PC-9 (cell line): ENCODE data around the gene MSANTD1. TPM values are rescaled to one million over a fixed set of nuclear protein-coding genes. Genes with fewer than 3 reads are reported as not detected.

Experiments
- BruUV-seq: library from RNA; stranded (reverse); fragments of 400-500 nt; replicated peaks from 2 replicates; lab custom pipeline; 2021; lab: Mats Ljungman, UMichigan
- CTCF ChIA-PET: fragments of 300-600 bp; sonication (Branson Sonifier 250); formaldehyde crosslinking; loops from one replicate; lab custom pipeline; 2022; ENCODE audit warnings: antibody characterized with exemption; lab: Charles Lee
- POLR2A ChIA-PET: fragments of 300-600 bp; sonication (Branson Sonifier 250); formaldehyde crosslinking; loops from one replicate; lab custom pipeline; 2022; ENCODE audit warnings: antibody characterized with exemption; ENCODE audit not compliant: unreplicated experiment; lab: Charles Lee
- DNase-seq, 2 experiments: peaks; one replicate each; pipeline versions ENCODE4 v3.0.0 to v3.0.0-alpha.2; 2015 to 2022; ENCODE audit warnings: mixed read lengths in 1 of 2
- H2AFZ ChIP-seq: fragments of 200-600 bp; sonication (generic); 2 replicates; pipeline ENCODE4 v1.8.1; 2017; ENCODE audit warnings: antibody characterized with exemption
- H3F3A ChIP-seq: fragments of 200-600 bp; sonication (generic); 2 replicates; pipeline ENCODE4 v1.8.1; 2017; ENCODE audit warnings: antibody characterized with exemption, mild to moderate bottlenecking, low read depth; ENCODE audit not compliant: insufficient read depth
- H3K27ac ChIP-seq: fragments of 200-600 bp; sonication (generic); 2 replicates; pipeline ENCODE4 v1.6.1; 2016; ENCODE audit warnings: mixed run types
- H3K27me3 ChIP-seq: fragments of 200-600 bp; sonication (generic); 2 replicates; pipeline ENCODE4 v1.6.1; 2016; ENCODE audit warnings: low read depth, mixed run types; ENCODE audit not compliant: insufficient read depth
- H3K36me3 ChIP-seq: fragments of 200-600 bp; sonication (generic); 2 replicates; pipeline ENCODE4 v1.6.1; 2016; ENCODE audit warnings: low read depth, mixed run types
- H3K4me1 ChIP-seq: fragments of 200-600 bp; sonication (generic); replicated peaks from 2 replicates; pipeline ENCODE4 v1.6.1; 2016; ENCODE audit warnings: mixed run types; ENCODE audit not compliant: insufficient read depth
- H3K4me2 ChIP-seq: fragments of 200-600 bp; sonication (generic); 2 replicates; pipeline ENCODE4 v1.6.1; 2017; ENCODE audit warnings: mixed run types
- H3K4me3 ChIP-seq: fragments of 200-600 bp; sonication (generic); 2 replicates; pipeline ENCODE4 v1.6.1; 2016; ENCODE audit warnings: mixed run types
- H3K79me2 ChIP-seq: fragments of 200-600 bp; sonication (generic); 2 replicates; pipeline ENCODE4 v1.6.1; 2017; ENCODE audit warnings: low read depth, mixed run types
- H3K9me2 ChIP-seq: fragments of 200-600 bp; sonication (generic); 2 replicates; pipeline ENCODE4 v1.8.1; 2017; ENCODE audit warnings: mild to moderate bottlenecking; ENCODE audit not compliant: insufficient read depth
- H3K9me3 ChIP-seq: fragments of 200-600 bp; sonication (generic); 2 replicates; pipeline ENCODE4 v1.8.1; 2016; ENCODE audit warnings: low read depth; ENCODE audit not compliant: insufficient read depth
- H4K20me1 ChIP-seq: fragments of 200-600 bp; sonication (generic); 2 replicates; pipeline ENCODE4 v1.8.1; 2017; ENCODE audit not compliant: insufficient read depth
- EZH2 ChIP-seq: fragments of 200-600 bp; sonication (generic); IDR thresholded peaks from 2 replicates; pipeline ENCODE4 v1.8.0; 2017; ENCODE audit warnings: antibody characterized with exemption, low read depth
- intact Hi-C: fragments of 100-400 bp; cut with micrococcal nuclease; formaldehyde crosslinking; loops from one replicate; pipeline ENCODE4 v1.10.0; 2022; ENCODE audit not compliant: unreplicated experiment
- total RNA-seq: library from RNA; stranded (reverse); gene quantifications from 2 replicates; pipeline ENCODE4 v1.2.3, GENCODE V29; 2021
- TF ChIP-seq, protein P1 (sequence below): fragments of 200-600 bp; sonication (generic); conservative IDR thresholded peaks from 2 replicates; pipeline ENCODE4 v1.6.1; 2017; ENCODE audit warnings: mixed run types, antibody characterized with exemption, mild to moderate bottlenecking, moderate library complexity

The MSANTD1 gene
- total RNA-seq, 1 experiment from 2014 or later: 3.1 TPM

DNA sequence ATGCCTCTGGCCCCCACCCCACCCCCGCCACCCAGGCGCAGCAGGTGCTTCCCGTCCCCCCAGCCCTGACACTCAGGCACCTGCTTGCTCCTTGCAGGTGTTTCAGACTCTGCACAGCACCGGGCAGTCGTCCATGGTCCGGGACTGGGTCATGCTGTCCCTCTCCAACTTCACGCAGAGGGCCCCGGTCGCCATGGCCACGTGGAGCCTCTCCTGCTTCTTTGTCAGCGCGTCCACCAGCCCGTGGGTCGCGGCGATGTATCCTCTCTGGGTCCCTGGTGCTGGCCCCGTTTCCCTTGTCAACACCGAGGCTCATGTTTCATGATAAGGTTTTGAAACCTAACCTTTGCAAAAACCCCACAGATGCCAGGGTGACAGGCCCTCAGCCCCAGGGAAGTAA, 10.2 kb upstream of the MSANTD1 start:
- Histone ChIP-seq H3K36me3 (no peaks in the 10 kb centered on the region), H3K9me2 (no peaks in the 10 kb centered on the region), H2AFZ (no peak overlapping the region), H3K27me3 (no peaks in the 10 kb centered on the region), H3K4me3 (no peak overlapping the region), H3K9me3 (no peaks in the 10 kb centered on the region), H4K20me1 (no peaks in the 10 kb centered on the region), H3K4me2 (no peak overlapping the region), H3K4me1 (no peaks in the 10 kb centered on the region), H3K27ac (no peak overlapping the region), H3K79me2 (no peaks in the 10 kb centered on the region), H3F3A (no peaks in the 10 kb centered on the region)
- POLR2A ChIA-PET: no interaction called here
- TF ChIP-seq, protein P1, sequence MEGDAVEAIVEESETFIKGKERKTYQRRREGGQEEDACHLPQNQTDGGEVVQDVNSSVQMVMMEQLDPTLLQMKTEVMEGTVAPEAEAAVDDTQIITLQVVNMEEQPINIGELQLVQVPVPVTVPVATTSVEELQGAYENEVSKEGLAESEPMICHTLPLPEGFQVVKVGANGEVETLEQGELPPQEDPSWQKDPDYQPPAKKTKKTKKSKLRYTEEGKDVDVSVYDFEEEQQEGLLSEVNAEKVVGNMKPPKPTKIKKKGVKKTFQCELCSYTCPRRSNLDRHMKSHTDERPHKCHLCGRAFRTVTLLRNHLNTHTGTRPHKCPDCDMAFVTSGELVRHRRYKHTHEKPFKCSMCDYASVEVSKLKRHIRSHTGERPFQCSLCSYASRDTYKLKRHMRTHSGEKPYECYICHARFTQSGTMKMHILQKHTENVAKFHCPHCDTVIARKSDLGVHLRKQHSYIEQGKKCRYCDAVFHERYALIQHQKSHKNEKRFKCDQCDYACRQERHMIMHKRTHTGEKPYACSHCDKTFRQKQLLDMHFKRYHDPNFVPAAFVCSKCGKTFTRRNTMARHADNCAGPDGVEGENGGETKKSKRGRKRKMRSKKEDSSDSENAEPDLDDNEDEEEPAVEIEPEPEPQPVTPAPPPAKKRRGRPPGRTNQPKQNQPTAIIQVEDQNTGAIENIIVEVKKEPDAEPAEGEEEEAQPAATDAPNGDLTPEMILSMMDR: no peak
- no peak for TF ChIP-seq EZH2
- intact Hi-C loops: no loop called here
- CTCF ChIA-PET: no interaction called here
- DNase-seq: no peak
- BruUV-seq: no TSS peak

DNA sequence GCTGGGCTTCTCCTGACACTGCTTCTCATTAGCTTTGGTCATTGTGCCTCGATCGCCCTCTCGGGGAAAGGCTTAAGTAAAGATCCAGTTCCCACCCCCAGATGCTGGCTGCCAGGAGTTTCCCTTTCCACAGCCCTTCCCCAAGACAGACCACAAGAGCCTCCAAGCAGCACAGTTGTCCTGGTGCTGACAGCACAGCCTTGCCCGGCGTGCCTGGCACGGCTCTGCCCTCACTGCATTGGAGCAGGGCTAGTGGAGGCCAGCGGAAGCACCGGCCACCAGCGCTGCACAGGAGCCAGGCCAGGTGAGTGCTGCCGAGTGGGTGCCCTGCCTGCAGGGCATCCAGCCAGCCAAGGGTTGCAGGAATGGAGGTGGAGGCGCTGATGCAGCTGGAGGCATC, 9.7 kb upstream of the MSANTD1 start:
- DNase-seq: no peak
- BruUV-seq: no TSS peak
- Histone ChIP-seq H3K4me2 (no peak overlapping the region), H3K27me3 (no peaks in the 10 kb centered on the region), H2AFZ (no peak overlapping the region), H3K4me1 (no peaks in the 10 kb centered on the region), H3F3A (no peaks in the 10 kb centered on the region), H3K36me3 (no peaks in the 10 kb centered on the region), H3K9me2 (no peaks in the 10 kb centered on the region), H3K27ac (no peak overlapping the region), H3K9me3 (no peaks in the 10 kb centered on the region), H3K79me2 (no peaks in the 10 kb centered on the region), H4K20me1 (no peaks in the 10 kb centered on the region), H3K4me3 (no peak overlapping the region)
- intact Hi-C loops: no loop called here
- CTCF ChIA-PET: no interaction called here
- TF ChIP-seq, protein P1: no peak
- TF ChIP-seq EZH2: no peak
- POLR2A ChIA-PET: no interaction called here

- POLR2A ChIA-PET: no interaction called here
- Histone ChIP-seq H3F3A (no peaks in the 10 kb centered on the region), H3K27ac (no peak overlapping the region), H3K4me1 (no peaks in the 10 kb centered on the region), H3K4me3 (no peak overlapping the region), H3K36me3 (no peaks in the 10 kb centered on the region), H3K27me3 (no peaks in the 10 kb centered on the region), H3K9me3 (no peaks in the 10 kb centered on the region), H2AFZ (no peak overlapping the region), H3K4me2 (no peak overlapping the region), H3K79me2 (no peaks in the 10 kb centered on the region), H3K9me2 (no peaks in the 10 kb centered on the region), H4K20me1 (no peaks in the 10 kb centered on the region)
- intact Hi-C loops: no loop called here
- DNase-seq: no peak
- TF ChIP-seq, protein P1: no peak
- TF ChIP-seq EZH2: no peak
- CTCF ChIA-PET: no interaction called here
- BruUV-seq: no TSS peak
These were observed 8.7 kb upstream of the MSANTD1 start for GRCh38 chr4:3239998-3240920.
